ENCODE results near the gene ATP5ME.

ATP5ME gene

DNA sequence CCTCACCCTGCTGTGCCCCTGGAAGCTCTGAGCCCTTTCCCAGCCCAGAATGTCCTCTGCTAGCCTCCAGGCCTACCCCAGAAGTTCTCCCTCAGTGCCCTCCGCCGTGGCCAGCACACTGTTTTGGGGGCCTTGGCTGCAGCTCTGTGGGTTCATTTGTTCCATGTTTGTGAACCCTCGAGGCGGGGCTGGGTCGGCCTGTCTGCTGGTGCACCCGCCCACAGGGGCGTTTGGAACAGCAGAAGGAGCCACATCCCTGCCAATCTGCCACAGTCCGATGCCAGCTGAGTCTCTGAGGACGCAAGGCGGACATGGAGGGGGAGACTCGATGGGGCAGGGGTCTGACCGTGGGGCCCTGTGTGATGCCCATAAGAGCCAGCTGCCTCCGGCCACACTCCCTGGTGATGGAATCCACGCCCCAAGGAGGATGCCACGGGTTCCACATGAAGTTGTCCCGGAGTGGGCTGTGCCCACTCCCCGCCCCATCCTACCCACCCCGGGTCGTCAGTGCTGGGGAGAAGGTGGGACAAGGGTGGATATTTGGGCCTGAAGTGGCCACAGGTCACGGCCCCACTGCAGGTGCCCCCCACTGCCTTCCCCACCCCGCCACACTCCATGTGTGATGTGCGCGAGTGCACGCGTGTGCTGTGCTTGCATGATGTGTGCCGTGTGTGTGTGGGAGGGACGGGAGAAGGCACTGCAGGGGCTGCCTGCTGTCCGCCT lies 7.1 kb downstream of the ATP5ME start:
- DNase-seq: no peak

DNA sequence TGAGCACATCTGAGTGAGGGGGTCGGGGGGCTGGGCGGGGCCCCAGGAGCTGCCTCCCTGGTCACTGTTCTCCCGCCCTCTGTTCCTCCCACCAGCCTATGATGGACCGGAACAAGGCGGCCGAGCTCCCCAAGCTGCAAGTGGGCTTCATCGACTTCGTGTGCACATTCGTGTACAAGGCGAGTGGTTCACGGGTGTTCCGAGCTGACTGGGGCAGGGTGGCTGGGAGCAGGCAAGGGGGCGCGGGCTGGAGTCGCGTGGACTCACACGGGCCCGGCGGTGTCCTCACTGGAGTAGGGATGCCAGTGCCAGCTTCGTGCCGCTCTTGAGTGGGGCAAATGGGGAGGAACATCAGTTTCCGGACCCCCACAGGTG lies 7.7 kb downstream of the ATP5ME start:
- no peak for DNase-seq

- no peak for DNase-seq
Measured at GRCh38 chr4:665751-666435, 8.2 kb downstream of the ATP5ME start.

DNA sequence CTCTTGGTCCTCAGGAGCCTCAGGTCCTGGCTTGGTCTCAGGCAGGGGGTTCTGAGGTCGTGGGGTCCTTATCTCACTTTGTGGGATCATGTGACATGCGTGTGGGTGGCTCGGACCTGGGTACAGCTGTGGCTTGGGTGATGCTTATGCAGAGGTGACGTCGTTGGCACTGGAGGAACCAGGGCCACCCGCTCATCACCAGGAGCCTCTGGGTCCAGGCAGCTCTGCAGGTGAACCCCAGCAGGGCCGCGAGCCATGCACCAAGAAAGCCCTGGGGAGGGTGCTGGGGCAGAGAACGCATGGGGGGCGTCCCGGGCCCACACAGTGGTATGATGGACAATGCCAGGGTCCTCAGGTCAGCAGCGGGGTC lies 8.7 kb downstream of the ATP5ME start:
- DNase-seq: no peak

DNA sequence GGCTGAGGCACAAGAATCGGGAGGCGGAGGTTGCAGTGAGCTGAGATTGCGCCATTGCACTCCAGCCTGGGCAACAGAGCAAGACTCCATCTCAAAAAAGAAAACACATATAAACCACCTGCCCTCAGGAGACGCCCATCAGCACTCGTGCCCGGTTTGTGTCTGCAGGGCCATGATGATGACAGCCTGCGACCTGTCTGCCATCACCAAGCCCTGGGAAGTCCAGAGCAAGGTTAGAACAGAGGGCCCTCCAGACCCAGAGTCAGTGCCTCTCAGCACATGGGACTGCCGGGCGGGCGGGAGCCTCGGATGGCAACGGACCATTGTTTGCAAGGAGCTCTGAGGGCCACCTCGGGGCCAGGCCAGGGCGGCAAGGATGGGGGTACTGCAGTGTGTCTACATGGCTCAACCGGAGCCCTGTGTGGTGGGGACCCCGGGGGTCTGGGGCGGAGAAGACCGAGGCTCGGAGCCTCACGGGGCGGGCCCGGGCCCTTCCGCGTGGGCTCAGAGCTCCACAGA lies 9.3 kb downstream of the ATP5ME start:
- DNase-seq: no peak

GRCh38 chr4:663438-664428 lies 10.3 kb downstream of the ATP5ME start:
- peak; percentile 79 for DNase-seq

GRCh38 chr4:663046-663437 lies 11.0 kb downstream of the ATP5ME start:
- DNase-seq: no peak

- DNase-seq: no peak
Measured at GRCh38 chr4:661881-662761, 12.0 kb downstream of the ATP5ME start.

DNA sequence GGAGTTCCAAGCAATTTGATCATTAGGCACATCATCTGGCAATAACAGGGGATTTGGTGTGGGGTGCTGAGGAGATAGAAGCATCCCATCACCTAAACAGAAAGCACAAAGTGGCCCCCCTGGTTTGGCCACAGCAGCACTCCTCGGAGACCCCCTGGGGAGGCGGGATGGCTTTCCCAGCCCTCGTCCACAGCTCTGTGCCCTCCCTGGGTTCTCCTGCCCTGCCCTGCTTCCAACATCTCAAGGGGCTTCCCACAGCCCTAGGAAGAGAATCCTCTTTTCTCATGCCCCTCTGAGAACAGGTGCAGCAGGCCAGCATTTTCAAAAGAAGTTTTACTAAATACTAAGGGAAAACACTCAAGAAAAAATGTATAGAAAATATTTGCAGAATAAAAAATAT lies 12.8 kb downstream of the ATP5ME start:
- DNase-seq: no peak

DNA sequence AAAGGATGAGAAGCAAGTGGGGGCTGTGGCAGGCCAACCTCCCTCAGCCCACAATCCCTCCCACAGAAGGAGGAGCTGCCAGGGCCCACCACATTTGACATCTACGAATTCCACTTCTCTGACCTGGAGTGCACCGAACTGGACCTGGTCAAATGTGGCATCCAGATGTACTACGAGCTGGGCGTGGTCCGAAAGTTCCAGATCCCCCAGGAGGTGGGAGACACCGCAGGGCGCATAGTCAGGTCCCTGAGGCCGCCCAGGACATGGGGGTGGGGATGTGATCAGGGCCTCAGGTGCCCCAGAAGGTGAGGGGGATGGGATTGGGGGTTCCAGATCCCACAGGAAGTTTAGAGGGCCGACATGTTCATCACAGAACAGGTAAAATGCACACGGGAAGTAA lies 13.7 kb downstream of the ATP5ME start:
- no peak for DNase-seq

- no peak for DNase-seq
Measured at GRCh38 chr4:659851-660250, 14.2 kb downstream of the ATP5ME start.

- no peak for DNase-seq
Measured at GRCh38 chr4:658681-659667, 15.1 kb downstream of the ATP5ME start.

DNA sequence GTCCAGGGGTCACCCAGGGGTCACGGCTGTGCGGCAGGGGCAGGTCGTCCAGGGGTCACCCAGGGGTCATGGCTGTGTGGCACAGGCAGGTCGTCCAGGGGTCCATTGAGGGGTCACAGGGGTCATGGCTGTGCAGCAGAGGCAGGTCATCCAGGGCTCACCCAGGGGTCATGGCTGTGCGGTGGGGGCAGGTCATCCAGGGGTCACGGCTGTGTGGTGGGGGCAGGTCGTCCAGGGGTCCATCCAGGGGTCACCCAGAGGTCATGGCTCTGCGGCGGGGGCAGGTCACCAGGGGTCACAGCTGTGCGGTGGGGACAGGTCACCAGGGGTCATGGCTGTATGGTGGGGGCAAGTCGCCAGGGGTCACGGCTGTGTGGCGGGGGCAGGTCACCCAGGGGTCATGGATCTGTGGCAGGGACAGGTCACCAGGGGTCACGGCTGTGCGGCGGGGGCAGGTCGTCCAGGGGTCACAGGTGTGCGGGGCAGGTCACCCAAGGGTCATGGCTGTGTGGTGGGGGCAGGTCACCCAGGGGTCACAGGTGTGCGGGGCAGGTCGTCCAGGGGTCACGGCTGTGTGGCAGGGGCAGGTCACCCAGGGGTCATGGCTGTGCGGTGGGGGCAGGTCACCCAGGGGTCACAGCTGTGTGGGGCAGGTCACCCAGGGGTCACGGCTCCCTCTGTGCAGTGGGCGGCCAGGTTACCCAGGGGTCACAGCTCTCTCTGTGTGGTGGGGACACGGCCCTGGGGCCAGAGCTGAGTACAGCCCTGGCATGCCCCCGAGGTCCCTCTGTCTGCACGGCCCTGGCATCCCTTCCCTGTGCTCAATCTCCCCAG lies 16.0 kb downstream of the ATP5ME start:
- no peak for DNase-seq

- DNase-seq: no peak
Measured at GRCh38 chr4:657338-657833, 16.7 kb downstream of the ATP5ME start.

DNA sequence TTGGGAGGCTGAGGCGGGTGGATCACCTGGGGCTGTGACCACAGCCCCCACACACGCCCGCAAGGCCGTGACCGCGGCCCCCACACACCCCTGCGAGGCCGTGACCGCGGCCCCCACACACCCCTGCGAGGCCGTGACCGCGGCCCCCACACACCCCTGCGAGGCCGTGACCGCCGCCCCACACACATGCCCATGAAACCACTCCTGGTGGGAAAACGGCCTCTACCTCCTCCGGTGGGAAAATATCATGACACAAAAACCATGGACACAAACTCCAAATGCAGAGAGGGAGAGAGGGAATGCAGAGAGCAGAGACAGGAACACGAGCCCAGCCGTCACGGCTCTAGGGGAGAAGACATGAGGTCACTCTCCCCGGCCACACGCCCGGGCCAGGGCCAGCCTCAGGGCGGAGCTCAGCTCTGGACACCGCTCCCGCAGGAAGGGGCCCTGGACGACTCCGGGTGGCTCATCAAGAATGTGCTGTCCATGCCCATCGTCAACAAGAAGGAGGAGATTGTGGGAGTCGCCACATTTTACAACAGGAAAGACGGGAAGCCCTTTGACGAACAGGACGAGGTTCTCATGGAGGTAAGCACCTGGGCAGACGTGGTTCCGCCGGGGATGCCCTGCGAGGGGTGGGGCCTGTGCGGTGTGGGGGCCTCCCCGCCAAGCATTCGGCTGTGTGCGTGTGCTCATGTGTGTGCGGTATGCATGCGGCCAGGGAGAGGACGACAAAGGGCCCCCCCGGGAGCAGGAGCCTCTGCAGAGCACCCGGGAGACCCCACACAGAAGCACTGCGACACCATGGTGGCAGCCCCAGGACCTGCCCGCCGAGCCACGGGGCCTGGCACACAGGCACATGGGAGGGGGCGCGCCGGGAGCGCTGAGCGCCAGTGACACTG lies 17.4 kb downstream of the ATP5ME start:
- no peak for DNase-seq

- no peak for DNase-seq
Measured at GRCh38 chr4:655464-656151, 18.5 kb downstream of the ATP5ME start.

DNA sequence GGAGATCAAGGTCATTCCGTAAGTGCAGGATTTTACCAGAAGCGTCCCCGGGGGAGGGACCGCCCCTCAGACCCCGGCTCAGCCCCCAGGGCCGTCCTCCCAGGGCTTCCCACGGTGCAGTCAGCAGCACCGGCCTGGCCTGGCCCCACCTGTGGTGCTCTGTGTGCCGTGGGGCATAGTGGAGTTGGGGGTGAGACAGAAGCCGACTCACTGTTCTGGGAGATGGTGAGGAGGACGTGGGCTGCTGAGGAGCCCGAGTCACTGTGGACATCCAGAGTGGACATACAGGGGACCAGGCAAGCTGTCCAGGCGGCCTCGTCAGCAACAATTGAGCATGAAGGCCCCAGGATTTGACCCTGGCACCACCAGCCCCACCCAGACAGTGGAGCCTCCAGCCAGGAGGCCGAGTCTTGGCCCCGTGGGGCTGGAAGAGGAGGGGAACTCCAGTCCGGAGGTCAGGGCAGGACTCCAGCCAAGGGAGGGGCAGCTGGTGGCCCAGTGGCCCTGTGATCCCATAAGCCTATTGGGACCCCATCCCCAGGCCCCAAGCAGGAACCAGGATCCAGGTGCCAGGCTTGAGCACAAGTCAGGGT lies 19.1 kb downstream of the ATP5ME start:
- DNase-seq: no peak

DNA sequence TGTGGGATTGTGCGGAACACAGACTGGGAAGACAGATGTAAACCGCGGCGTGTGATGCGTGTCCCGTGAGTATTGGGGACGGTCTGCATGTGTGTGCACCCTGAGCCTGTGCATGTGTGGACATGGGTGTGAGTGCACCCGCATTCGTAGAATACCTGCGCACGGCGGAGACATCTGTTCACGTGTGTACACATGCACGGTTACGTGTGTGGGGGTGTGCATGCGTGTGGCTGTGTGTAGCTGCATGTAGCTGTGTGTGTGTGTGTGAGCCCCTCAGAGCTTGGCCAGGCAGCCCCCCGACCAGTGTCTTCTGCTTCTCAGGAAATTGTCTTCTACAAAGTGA lies 19.6 kb downstream of the ATP5ME start:
- DNase-seq: no peak
